Left lung (tissue), 10 donors: ENCODE results near the gene CACNA1E. TPM values are rescaled to one million over a fixed set of nuclear protein-coding genes. Genes with fewer than 3 reads are reported as not detected.

Source experiments
- ATAC-seq: fragments of 200-7000 bp; cut with Tn5 transposase; one replicate; pipeline ENCODE4 v1.9.1; 2020; ENCODE audit warnings: moderate library complexity
- DNase-seq, 4 donors: peaks; one replicate each; pipeline ENCODE4 v3.0.0-alpha.2; 2013 to 2020
- H3K27ac ChIP-seq, 2 donors: fragments of 200-600 bp; sonication (generic) in 1 of 2; one replicate each; pipeline versions ENCODE4 v1.5.0 to v1.8.0; 2020 to 2021
- H3K27me3 ChIP-seq, 2 donors: fragments of 200-600 bp; sonication (generic) in 1 of 2; one replicate each; pipeline versions ENCODE4 v1.5.0 to v1.8.0; 2020 to 2021
- H3K36me3 ChIP-seq, 2 donors: fragments of 200-600 bp; sonication (generic) in 1 of 2; one replicate each; pipeline versions ENCODE4 v1.5.0 to v1.8.0; 2020 to 2021
- H3K4me1 ChIP-seq, 2 donors: fragments of 200-600 bp; one replicate each; pipeline ENCODE4 v1.8.0; 2021
- H3K4me3 ChIP-seq, 2 donors: fragments of 200-600 bp; sonication (generic) in 1 of 2; one replicate each; pipeline versions ENCODE4 v1.5.0 to v1.8.0; 2020 to 2021; ENCODE audit warnings: mild to moderate bottlenecking in 1 of 2
- H3K9me3 ChIP-seq, 2 donors: fragments of 200-600 bp; sonication (generic) in 1 of 2; one replicate each; pipeline versions ENCODE4 v1.5.0 to v1.8.0; 2020 to 2021
- intact Hi-C, 2 donors: fragments of 100-400 bp; cut with DNase I; formaldehyde crosslinking; loops; one replicate each; pipeline versions ENCODE4 v1.11.2 to v1.14.2; 2022
- polyA plus RNA-seq, 6 donors: library from polyadenylated mRNA; unstranded; fragments of 120-200 nt; gene quantifications; one replicate each; pipeline ENCODE4 v1.2.1, GENCODE V29; 2013; ENCODE audit not compliant: insufficient read length in 6 of 6
- total RNA-seq, 2 donors: library from RNA; stranded (reverse); fragmentation: NEBNext Ultra II Directional; extraction: Animal tissue kit (Norgen Biotek cat#: 25700); gene quantifications; one replicate each; pipeline ENCODE4 v1.2.1, GENCODE V29; 2021
- TF ChIP-seq, protein P1 (sequence below), 2 donors: fragments of 200-600 bp; sonication (generic) in 1 of 2; IDR thresholded peaks; one replicate each; pipeline versions ENCODE4 v1.5.0 to v1.8.0; 2021; ENCODE audit warnings: antibody characterized with exemption in 2 of 2
- donor health status: DM: no; HTN: yes; CAD: no.
- donor health status: DM: no; HTN: no; CAD: no.

CACNA1E gene
- total and polyA plus RNA-seq, 8 donors = 0.03 to 1.2 (median 0.13) TPM; not detected in 1

DNA sequence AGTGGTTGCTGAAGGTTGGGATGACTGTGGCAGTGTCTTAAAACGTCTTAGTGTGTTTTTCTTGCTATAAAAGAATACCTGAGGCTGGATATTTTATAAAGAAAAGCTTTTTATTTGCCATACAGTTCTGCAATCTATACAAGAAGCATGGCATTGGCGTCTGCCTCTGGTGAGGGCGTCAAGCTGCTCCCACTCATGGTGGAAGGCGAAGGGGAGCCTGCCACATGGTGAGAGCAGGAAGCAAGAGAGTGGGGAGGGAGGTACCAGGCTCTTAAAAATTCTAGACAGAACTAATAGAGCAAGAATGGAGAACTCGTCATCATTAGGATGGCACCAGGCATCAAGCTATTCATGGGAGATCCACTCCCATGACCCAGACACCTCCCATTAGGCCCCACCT, 140.5 kb downstream of the CACNA1E start:
- TF ChIP-seq, protein P1, sequence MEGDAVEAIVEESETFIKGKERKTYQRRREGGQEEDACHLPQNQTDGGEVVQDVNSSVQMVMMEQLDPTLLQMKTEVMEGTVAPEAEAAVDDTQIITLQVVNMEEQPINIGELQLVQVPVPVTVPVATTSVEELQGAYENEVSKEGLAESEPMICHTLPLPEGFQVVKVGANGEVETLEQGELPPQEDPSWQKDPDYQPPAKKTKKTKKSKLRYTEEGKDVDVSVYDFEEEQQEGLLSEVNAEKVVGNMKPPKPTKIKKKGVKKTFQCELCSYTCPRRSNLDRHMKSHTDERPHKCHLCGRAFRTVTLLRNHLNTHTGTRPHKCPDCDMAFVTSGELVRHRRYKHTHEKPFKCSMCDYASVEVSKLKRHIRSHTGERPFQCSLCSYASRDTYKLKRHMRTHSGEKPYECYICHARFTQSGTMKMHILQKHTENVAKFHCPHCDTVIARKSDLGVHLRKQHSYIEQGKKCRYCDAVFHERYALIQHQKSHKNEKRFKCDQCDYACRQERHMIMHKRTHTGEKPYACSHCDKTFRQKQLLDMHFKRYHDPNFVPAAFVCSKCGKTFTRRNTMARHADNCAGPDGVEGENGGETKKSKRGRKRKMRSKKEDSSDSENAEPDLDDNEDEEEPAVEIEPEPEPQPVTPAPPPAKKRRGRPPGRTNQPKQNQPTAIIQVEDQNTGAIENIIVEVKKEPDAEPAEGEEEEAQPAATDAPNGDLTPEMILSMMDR (IDR thresholded peaks at IDR 0.05) = no peak
- Histone ChIP-seq H3K36me3 (no peaks in the 10 kb centered on the region), H3K4me1 (no peaks in the 10 kb centered on the region), H3K9me3 (no peaks in the 10 kb centered on the region), H3K4me3 (no peak overlapping the region), H3K27ac (no peak overlapping the region), H3K27me3 (no peaks in the 10 kb centered on the region)
- no peak for ATAC-seq
- no peak for DNase-seq
- intact Hi-C loops = no loop called here

- intact Hi-C loops = no loop called here
- H3K4me3 ChIP-seq = no peak overlapping the region
- no peak overlapping the region for H3K27ac ChIP-seq
- DNase-seq (no peak), ATAC-seq (no peak)
- H3K36me3 ChIP-seq = no peaks in the 10 kb centered on the region
- no peaks in the 10 kb centered on the region for H3K9me3 ChIP-seq
- H3K4me1 ChIP-seq = no peaks in the 10 kb centered on the region
- H3K27me3 ChIP-seq = no peaks in the 10 kb centered on the region
- TF ChIP-seq, protein P1 (IDR thresholded peaks at IDR 0.05) = no peak
Observed at GRCh38 chr1:181626279-181626938, 143.1 kb downstream of the CACNA1E start.

DNA sequence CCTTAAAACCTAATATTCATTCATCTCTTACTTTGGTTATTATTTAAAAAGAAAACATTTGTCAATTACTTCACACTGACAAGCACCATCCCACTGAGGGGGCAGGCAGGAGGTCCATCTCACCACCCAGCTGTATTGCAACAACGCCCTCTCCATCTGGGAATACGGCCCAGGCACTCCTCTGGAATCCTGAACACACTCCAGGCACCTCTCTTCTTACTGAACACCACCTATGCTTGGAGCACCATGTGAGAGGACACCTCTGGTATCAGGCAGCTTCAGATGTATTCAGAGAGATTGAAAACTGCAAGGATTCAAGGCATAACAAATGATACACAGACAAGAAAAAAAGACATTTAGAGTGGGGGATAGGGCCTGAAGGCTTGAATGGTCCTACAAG, 147.1 kb downstream of the CACNA1E start:
- no peaks in the 10 kb centered on the region for H3K27me3 ChIP-seq
- no peaks in the 10 kb centered on the region for H3K9me3 ChIP-seq
- no peaks in the 10 kb centered on the region for H3K36me3 ChIP-seq
- TF ChIP-seq, protein P1 (IDR thresholded peaks at IDR 0.05) = no peak
- no peak overlapping the region for H3K27ac ChIP-seq
- ATAC-seq (peak; percentile 31), DNase-seq (no peak)
- H3K4me1 ChIP-seq = no peaks in the 10 kb centered on the region
- no peak overlapping the region for H3K4me3 ChIP-seq
- intact Hi-C loops = no loop called here

- DNase-seq = peak in 2 of 4 donors; percentile 13 to 37
- peak; percentile 90 for ATAC-seq
- H3K9me3 ChIP-seq = no peaks in the 10 kb centered on the region
- no peaks in the 10 kb centered on the region for H3K36me3 ChIP-seq
- no peaks in the 10 kb centered on the region for H3K27me3 ChIP-seq
- H3K4me1 ChIP-seq = no peaks in the 10 kb centered on the region
- TF ChIP-seq, protein P1 (IDR thresholded peaks at IDR 0.05) = no peak
- no peak overlapping the region for H3K27ac ChIP-seq
- H3K4me3 ChIP-seq = no peak overlapping the region
- intact Hi-C loops = no loop called here
Observed at GRCh38 chr1:181630838-181631237, 147.5 kb downstream of the CACNA1E start.

DNA sequence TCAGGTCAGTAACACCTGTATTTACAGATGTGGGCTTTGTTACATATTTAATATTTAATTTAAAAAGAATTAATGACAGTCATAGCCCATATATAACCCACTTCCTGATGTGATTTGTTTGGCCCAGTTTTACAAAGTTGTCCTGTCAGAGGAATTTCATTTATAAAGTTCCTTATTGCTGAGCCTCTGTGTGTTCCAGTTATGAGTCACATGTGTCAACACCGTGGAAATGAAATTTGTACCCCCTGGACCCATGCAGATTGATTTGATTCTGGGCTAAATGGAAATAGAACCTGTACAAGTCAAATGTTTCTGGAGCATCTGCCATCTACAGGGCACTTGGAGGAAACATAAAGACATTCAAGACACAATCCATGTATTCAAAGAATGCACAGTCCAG, 149.2 kb downstream of the CACNA1E start:
- intact Hi-C loops = no loop called here
- H3K27me3 ChIP-seq = no peaks in the 10 kb centered on the region
- no peak for ATAC-seq

More for the DNA sequence above, 149.2 kb downstream of the CACNA1E start:
- TF ChIP-seq, protein P1 (IDR thresholded peaks at IDR 0.05) = no peak
- no peak for DNase-seq
- H3K9me3 ChIP-seq = no peaks in the 10 kb centered on the region
- H3K27ac ChIP-seq = no peak overlapping the region
- no peaks in the 10 kb centered on the region for H3K36me3 ChIP-seq
- no peak overlapping the region for H3K4me3 ChIP-seq
- no peaks in the 10 kb centered on the region for H3K4me1 ChIP-seq
